ENCODE data around the gene NDFIP2.

Gene NDFIP2

DNA sequence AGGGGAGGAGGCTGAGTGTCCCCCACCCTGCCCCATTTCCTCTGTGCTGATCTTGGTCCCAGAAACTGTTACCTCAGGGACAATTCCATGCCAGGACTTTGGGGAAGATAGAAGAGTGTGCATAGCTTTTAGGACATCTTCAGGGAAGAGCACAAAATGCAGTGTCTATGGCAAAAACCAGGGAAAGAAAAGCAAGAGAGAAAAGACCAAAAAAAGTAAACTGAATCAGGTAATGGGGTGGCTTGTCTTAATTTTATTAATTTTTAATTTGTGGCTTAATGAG lies 109.4 kb downstream of the NDFIP2 start:
- H3K9me2 ChIP-seq (replicated peaks; ENCODE audit: low read depth, low read length): no peaks in the 10 kb centered on the region
- TF ChIP-seq, protein P1, sequence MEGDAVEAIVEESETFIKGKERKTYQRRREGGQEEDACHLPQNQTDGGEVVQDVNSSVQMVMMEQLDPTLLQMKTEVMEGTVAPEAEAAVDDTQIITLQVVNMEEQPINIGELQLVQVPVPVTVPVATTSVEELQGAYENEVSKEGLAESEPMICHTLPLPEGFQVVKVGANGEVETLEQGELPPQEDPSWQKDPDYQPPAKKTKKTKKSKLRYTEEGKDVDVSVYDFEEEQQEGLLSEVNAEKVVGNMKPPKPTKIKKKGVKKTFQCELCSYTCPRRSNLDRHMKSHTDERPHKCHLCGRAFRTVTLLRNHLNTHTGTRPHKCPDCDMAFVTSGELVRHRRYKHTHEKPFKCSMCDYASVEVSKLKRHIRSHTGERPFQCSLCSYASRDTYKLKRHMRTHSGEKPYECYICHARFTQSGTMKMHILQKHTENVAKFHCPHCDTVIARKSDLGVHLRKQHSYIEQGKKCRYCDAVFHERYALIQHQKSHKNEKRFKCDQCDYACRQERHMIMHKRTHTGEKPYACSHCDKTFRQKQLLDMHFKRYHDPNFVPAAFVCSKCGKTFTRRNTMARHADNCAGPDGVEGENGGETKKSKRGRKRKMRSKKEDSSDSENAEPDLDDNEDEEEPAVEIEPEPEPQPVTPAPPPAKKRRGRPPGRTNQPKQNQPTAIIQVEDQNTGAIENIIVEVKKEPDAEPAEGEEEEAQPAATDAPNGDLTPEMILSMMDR (conservative IDR thresholded peaks at IDR 0.05; ENCODE audit: low read length): no peak
- no peak for TF ChIP-seq EZH2phosphoT487 (IDR thresholded peaks at IDR 0.05; ENCODE audit: borderline replicate concordance)
- H3K9me3 ChIP-seq (ENCODE audit: insufficient read depth, low read depth, low read length): no peaks in the 10 kb centered on the region
- no peak overlapping the region for H3K9ac ChIP-seq (ENCODE audit: low read depth, low read length, poor library complexity, severe bottlenecking)
- 0 out of 2 replicates have a peak overlapping the region, but pooled peaks have one; percentile 1 for H2AFZ ChIP-seq (ENCODE audit: low read length)
- no peaks in the 10 kb centered on the region for H3K36me3 ChIP-seq (ENCODE audit: insufficient read depth, low read length)
- no peaks in the 10 kb centered on the region for H3F3A ChIP-seq (ENCODE audit: low read depth)
- H3K4me3 ChIP-seq (ENCODE audit: low read length, poor library complexity, severe bottlenecking): no peak overlapping the region
- H4K20me1 ChIP-seq (ENCODE audit: insufficient read depth, low read length, poor library complexity, severe bottlenecking): no peaks in the 10 kb centered on the region
- no peaks in the 10 kb centered on the region for H3K27me3 ChIP-seq (ENCODE audit: insufficient read depth, low read length, poor library complexity, severe bottlenecking)
- H3K4me1 ChIP-seq (ENCODE audit: insufficient read depth, low read length, poor library complexity, severe bottlenecking): no peaks in the 10 kb centered on the region
- no peak overlapping the region for H3K4me2 ChIP-seq (ENCODE audit: low read depth, low read length, poor library complexity, severe bottlenecking)
- H3K79me2 ChIP-seq (ENCODE audit: insufficient read depth, low read length): no peaks in the 10 kb centered on the region

GRCh38 chr13:79591493-79591892 lies 110.5 kb downstream of the NDFIP2 start:
- no peaks in the 10 kb centered on the region for H3F3A ChIP-seq (ENCODE audit: low read depth)
- H3K79me2 ChIP-seq (ENCODE audit: insufficient read depth, low read length): no peaks in the 10 kb centered on the region
- no peak overlapping the region for H2AFZ ChIP-seq (ENCODE audit: low read length)
- no peak for TF ChIP-seq EZH2phosphoT487 (IDR thresholded peaks at IDR 0.05; ENCODE audit: borderline replicate concordance)
- TF ChIP-seq, protein P1 (conservative IDR thresholded peaks at IDR 0.05; ENCODE audit: low read length): no peak
- no peaks in the 10 kb centered on the region for H3K9me2 ChIP-seq (replicated peaks; ENCODE audit: low read depth, low read length)
- no peaks in the 10 kb centered on the region for H3K4me1 ChIP-seq (ENCODE audit: insufficient read depth, low read length, poor library complexity, severe bottlenecking)
- H3K9me3 ChIP-seq (ENCODE audit: insufficient read depth, low read depth, low read length): no peaks in the 10 kb centered on the region
- H3K36me3 ChIP-seq (ENCODE audit: insufficient read depth, low read length): no peaks in the 10 kb centered on the region
- H3K27me3 ChIP-seq (ENCODE audit: insufficient read depth, low read length, poor library complexity, severe bottlenecking): no peaks in the 10 kb centered on the region
- H3K4me3 ChIP-seq (ENCODE audit: low read length, poor library complexity, severe bottlenecking): no peak overlapping the region
- no peaks in the 10 kb centered on the region for H4K20me1 ChIP-seq (ENCODE audit: insufficient read depth, low read length, poor library complexity, severe bottlenecking)
- no peak overlapping the region for H3K9ac ChIP-seq (ENCODE audit: low read depth, low read length, poor library complexity, severe bottlenecking)
- H3K4me2 ChIP-seq (ENCODE audit: low read depth, low read length, poor library complexity, severe bottlenecking): no peak overlapping the region

DNA sequence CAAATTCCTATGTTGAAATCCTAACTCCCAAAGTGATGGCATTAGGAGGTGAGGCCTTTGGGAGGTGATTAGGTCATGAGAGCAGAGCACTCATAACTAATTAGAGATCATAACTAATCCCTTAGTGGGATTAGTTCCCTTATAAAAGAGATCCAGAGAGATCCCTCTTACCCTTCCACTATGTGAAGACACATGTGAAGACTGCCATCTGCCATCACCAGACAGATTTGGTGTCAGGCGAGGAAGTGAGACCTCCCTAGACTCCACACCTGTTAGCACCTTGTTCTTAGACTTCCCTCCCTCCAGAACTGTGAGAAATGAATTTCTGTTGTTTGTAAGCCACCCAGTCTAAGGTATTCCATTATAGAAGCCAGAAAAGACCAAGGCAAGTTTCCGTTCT lies 112.2 kb downstream of the NDFIP2 start:
- no peak overlapping the region for H2AFZ ChIP-seq (ENCODE audit: low read length)
- no peak overlapping the region for H3K9ac ChIP-seq (ENCODE audit: low read depth, low read length, poor library complexity, severe bottlenecking)
- TF ChIP-seq, protein P1 (conservative IDR thresholded peaks at IDR 0.05; ENCODE audit: low read length): no peak
- TF ChIP-seq EZH2phosphoT487 (IDR thresholded peaks at IDR 0.05; ENCODE audit: borderline replicate concordance): no peak

More for the DNA sequence above, 112.2 kb downstream of the NDFIP2 start:
- Histone ChIP-seq H3K4me3 (ENCODE audit: low read length, poor library complexity, severe bottlenecking) (no peak overlapping the region), H4K20me1 (ENCODE audit: insufficient read depth, low read length, poor library complexity, severe bottlenecking) (no peaks in the 10 kb centered on the region), H3K79me2 (ENCODE audit: insufficient read depth, low read length) (no peaks in the 10 kb centered on the region), H3K9me3 (ENCODE audit: insufficient read depth, low read depth, low read length) (no peaks in the 10 kb centered on the region), H3K4me2 (ENCODE audit: low read depth, low read length, poor library complexity, severe bottlenecking) (no peak overlapping the region), H3K4me1 (ENCODE audit: insufficient read depth, low read length, poor library complexity, severe bottlenecking) (no peaks in the 10 kb centered on the region), H3K36me3 (ENCODE audit: insufficient read depth, low read length) (no peaks in the 10 kb centered on the region), H3K27me3 (ENCODE audit: insufficient read depth, low read length, poor library complexity, severe bottlenecking) (no peaks in the 10 kb centered on the region), H3F3A (ENCODE audit: low read depth) (no peaks in the 10 kb centered on the region), H3K9me2 (replicated peaks; ENCODE audit: low read depth, low read length) (no peaks in the 10 kb centered on the region)

All from Loucy (cell line).